Measurements from ENCODE around the gene NXPH4. TPM values are rescaled to one million over a fixed set of nuclear protein-coding genes. Genes with fewer than 3 reads are reported as not detected.

Gene NXPH4
- polyA plus RNA-seq, 1 donor from 2014 or later: 8.3 TPM

DNA sequence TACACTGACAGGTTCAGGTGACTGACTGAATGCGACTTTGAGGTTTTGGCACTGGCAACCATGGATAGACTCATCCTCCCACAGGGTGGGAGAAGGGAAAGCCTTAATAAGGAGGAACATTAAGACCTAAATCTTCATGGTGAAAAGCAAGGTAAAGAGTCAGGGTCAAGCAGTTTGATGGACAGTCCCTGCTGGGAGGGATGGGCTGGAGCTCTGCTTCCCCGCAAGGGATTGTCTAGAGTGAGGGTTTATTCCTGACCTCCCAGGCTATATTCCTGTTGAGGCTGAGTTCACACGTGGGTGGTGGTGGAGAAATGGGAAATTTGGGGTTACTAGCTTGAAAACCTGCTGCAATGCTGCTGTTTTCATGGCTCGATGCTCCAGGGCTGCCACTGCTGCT is 43.8 kb downstream of the NXPH4 start:
- H3K4me3 Mint-ChIP-seq: no peak overlapping the region
- no peak overlapping the region for H3K27ac Mint-ChIP-seq
- no peaks in the 10 kb centered on the region for H3K9me3 Mint-ChIP-seq
- peaks cover 0 to 7% (median 4%) of the 10 kb centered on the region in 3 donors for H3K4me1 Mint-ChIP-seq
- H3K27me3 Mint-ChIP-seq: no peaks in the 10 kb centered on the region
- no peaks in the 10 kb centered on the region for H3K36me3 Mint-ChIP-seq

- peaks cover 0 to 7% (median 4%) of the 10 kb centered on the region in 3 donors for H3K4me1 Mint-ChIP-seq
- H3K9me3 Mint-ChIP-seq: no peaks in the 10 kb centered on the region
- no peaks in the 10 kb centered on the region for H3K36me3 Mint-ChIP-seq
- no peaks in the 10 kb centered on the region for H3K27me3 Mint-ChIP-seq
- H3K27ac Mint-ChIP-seq: no peak overlapping the region
- H3K4me3 Mint-ChIP-seq: no peak overlapping the region
Measured at GRCh38 chr12:57261428-57261865, 44.9 kb downstream of the NXPH4 start.

DNA sequence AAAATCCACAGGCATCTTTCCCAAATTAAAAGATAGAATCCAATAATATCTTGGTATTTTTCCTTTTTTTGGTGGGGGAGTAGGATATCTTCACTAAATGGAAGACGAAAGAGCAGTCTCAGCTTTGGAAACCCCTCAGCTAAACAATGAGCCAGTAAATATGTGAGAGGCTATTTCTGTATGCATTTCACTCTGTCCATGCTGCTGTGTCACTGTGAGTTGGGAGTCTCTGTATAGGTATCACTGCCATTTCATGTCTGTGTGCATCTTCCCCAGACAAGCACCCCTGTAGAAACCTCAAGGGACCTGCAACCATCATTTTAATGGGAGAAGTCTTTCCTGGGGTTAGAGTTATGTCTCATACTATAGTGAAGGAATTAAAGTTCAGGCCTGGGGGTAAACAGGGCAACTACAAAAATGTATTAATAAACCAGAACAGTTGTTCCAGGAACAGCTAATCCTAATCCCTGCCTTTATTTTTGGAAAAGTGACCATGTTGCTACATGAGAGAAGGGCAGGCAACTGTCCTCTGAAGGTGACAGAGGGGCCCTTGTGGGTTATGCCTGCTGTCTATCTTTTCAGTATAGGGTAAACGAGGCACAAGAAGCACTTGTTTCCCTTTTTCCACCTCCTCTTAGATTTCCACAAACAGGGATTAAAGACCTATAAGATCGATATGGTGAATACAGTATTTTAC is 45.7 kb downstream of the NXPH4 start:
- no peak overlapping the region for H3K27ac Mint-ChIP-seq
- no peaks in the 10 kb centered on the region for H3K27me3 Mint-ChIP-seq
- H3K4me1 Mint-ChIP-seq: peaks cover 0 to 7% (median 4%) of the 10 kb centered on the region in 3 donors
- H3K36me3 Mint-ChIP-seq: no peaks in the 10 kb centered on the region
- no peak overlapping the region for H3K4me3 Mint-ChIP-seq
- H3K9me3 Mint-ChIP-seq: no peaks in the 10 kb centered on the region

DNA sequence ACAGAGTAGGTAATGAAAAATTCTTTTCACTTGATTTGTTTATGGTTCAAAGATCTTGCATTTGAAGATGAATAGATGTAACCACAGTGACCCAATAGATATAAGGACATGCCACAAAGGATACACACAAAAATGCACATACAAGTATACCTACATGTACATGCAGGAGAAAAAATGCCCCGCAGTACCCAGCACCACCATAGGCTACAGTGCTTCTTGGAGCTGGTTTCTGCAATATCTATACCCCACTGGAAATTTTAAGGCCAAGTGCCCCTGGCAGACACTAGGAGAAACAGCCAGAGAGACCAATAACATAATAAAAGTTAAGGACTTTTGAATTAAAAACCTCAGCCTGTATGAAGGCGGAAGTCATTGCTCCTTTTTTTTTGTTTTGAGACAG is 46.5 kb downstream of the NXPH4 start:
- Mint-ChIP-seq H3K9me3 (no peaks in the 10 kb centered on the region), H3K4me3 (no peak overlapping the region), H3K27me3 (no peaks in the 10 kb centered on the region), H3K27ac (no peak overlapping the region), H3K36me3 (peaks cover 3% of the 10 kb centered on the region), H3K4me1 (peaks cover 0 to 7% (median 4%) of the 10 kb centered on the region in 3 donors)

- no peak overlapping the region for H3K4me3 Mint-ChIP-seq
- H3K4me1 Mint-ChIP-seq: peaks cover 0 to 9% (median 4%) of the 10 kb centered on the region in 3 donors
- peak overlapping the region in 1 of 3 donors; percentile 76 for H3K27ac Mint-ChIP-seq
- no peaks in the 10 kb centered on the region for H3K9me3 Mint-ChIP-seq
- no peaks in the 10 kb centered on the region for H3K27me3 Mint-ChIP-seq
- peaks cover 6% of the 10 kb centered on the region for H3K36me3 Mint-ChIP-seq
Measured at GRCh38 chr12:57266681-57267080, 50.1 kb downstream of the NXPH4 start.

DNA sequence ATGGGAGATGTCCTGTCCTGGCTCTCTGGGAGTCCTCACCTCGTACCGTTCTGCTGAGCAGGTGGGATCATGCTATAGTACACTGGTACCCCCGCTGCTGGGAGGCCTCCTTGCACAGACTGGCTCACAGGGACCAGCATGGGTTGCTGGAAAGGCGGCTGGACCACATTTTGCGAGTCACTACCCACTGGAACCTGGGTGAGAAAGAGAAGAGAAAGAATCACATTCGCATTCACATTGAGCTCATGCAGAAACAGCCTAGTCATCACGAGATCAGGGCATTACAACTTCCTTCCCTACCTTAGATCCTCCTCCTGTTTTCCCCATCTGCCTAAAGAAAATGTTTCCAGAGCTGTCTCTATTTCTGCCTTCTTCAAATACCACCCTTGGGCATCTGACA is 51.7 kb downstream of the NXPH4 start:
- Mint-ChIP-seq H3K4me1 (peaks cover 0 to 9% (median 4%) of the 10 kb centered on the region in 3 donors), H3K27ac (peak overlapping the region in 2 of 3 donors; percentile 39 to 59), H3K36me3 (peaks cover 6% of the 10 kb centered on the region), H3K9me3 (no peaks in the 10 kb centered on the region), H3K4me3 (no peak overlapping the region), H3K27me3 (no peaks in the 10 kb centered on the region)

- H3K36me3 Mint-ChIP-seq: peaks cover 12% of the 10 kb centered on the region
- peaks cover 0 to 2% (median 0%) of the 10 kb centered on the region in 3 donors for H3K4me1 Mint-ChIP-seq
- no peaks in the 10 kb centered on the region for H3K27me3 Mint-ChIP-seq
- no peak overlapping the region for H3K4me3 Mint-ChIP-seq
- no peaks in the 10 kb centered on the region for H3K9me3 Mint-ChIP-seq
- no peak overlapping the region for H3K27ac Mint-ChIP-seq
Measured at GRCh38 chr12:57270966-57271470, 54.4 kb downstream of the NXPH4 start.

DNA sequence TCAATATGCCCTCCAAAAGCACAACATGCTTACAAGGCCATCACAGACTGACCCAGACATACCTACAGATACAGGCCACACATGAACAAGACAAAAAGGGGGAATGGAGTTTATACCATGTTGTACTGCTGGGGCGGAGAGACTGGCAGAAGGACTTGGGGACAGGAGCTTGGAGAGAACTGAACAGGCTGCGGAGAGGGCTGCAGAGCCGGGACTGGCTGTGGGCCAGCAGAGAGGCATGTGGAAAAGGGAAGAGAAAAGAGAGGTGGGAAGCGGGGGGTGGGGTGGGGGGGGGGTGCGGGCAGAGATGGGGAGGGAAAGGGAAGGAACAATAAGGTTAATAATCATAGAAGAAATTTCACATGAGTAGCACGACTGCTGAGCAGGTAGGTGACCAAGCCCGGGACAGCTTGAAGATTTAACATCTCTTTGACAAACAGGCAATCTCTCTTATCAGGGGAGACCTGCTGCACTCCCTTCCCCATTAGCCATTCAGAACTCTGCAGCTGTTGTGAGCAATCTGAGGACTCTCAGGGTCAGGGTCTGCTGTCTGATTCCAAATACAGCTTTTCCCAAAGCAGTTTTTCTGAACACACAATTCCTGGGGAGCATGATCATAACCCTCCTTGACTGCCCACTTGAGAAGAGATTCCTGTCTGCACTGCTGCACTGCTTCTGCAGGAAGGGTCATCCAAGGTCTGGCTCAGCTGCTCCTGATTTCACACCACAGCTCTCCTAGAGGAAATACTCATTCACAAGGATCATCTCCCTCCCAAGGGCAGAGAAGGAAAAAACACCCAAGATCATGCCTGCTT is 56.0 kb downstream of the NXPH4 start:
- no peaks in the 10 kb centered on the region for H3K27me3 Mint-ChIP-seq
- H3K9me3 Mint-ChIP-seq: no peaks in the 10 kb centered on the region
- H3K4me3 Mint-ChIP-seq: no peak overlapping the region
- peaks cover 0 to 2% (median 0%) of the 10 kb centered on the region in 3 donors for H3K4me1 Mint-ChIP-seq
- H3K36me3 Mint-ChIP-seq: peaks cover 14% of the 10 kb centered on the region
- H3K27ac Mint-ChIP-seq: peak overlapping the region in 1 of 3 donors; percentile 77

GRCh38 chr12:57273516-57273915 is 56.9 kb downstream of the NXPH4 start:
- Mint-ChIP-seq H3K27me3 (no peaks in the 10 kb centered on the region), H3K4me3 (no peak overlapping the region), H3K27ac (no peak overlapping the region), H3K36me3 (peaks cover 14% of the 10 kb centered on the region), H3K4me1 (peaks cover 0 to 2% (median 1%) of the 10 kb centered on the region in 3 donors), H3K9me3 (no peaks in the 10 kb centered on the region)

Other genes starting within 250 kb of the NXPH4 start
- 3.2 TPM for gene ZBTB39, start 210.2 kb upstream of the NXPH4 start, polyA plus RNA-seq
- not detected for gene TAC3, start 200.3 kb upstream of the NXPH4 start, polyA plus RNA-seq
- not detected for gene MYO1A, start 166.7 kb upstream of the NXPH4 start, polyA plus RNA-seq
- gene NEMP1, start 138.0 kb upstream of the NXPH4 start, polyA plus RNA-seq: 4.3 TPM
- gene NAB2, start 127.7 kb upstream of the NXPH4 start, polyA plus RNA-seq: 0.81 TPM
- 130 TPM for gene STAT6, start 105.4 kb upstream of the NXPH4 start, polyA plus RNA-seq
- gene LRP1, start 88.3 kb upstream of the NXPH4 start, polyA plus RNA-seq: 0.19 TPM
- gene LRP1-AS, start 69.2 kb upstream of the NXPH4 start, polyA plus RNA-seq: not detected
- gene SHMT2, start 12.9 kb downstream of the NXPH4 start, polyA plus RNA-seq: 176 TPM
- 2.4 TPM for gene STAC3, start 34.4 kb downstream of the NXPH4 start, polyA plus RNA-seq
- 19.2 TPM for gene R3HDM2, start 214.2 kb downstream of the NXPH4 start, polyA plus RNA-seq
- gene INHBC, start 218.0 kb downstream of the NXPH4 start, polyA plus RNA-seq: not detected
- not detected for gene INHBE, start 238.5 kb downstream of the NXPH4 start, polyA plus RNA-seq
- 0.18 TPM for gene GLI1, start 243.0 kb downstream of the NXPH4 start, polyA plus RNA-seq